Right atrium auricular region (tissue), 2 donors: Measurements from ENCODE around the gene NCKAP5. TPM values are rescaled to one million over a fixed set of nuclear protein-coding genes. Genes with fewer than 3 reads are reported as not detected.

Experiments
- DNase-seq: peaks from one replicate; pipeline ENCODE4 v3.0.0-alpha.2; 2019; ENCODE audit warnings: low spot score
- H3K27ac ChIP-seq, 2 donors: fragments of 200-600 bp; sonication (generic); 1 replicate in 1 of 2; 2 replicates in 1 of 2; pipeline ENCODE4 v1.5.1; 2016 to 2019
- H3K27me3 ChIP-seq, 2 donors: fragments of 200-600 bp; sonication (generic); one replicate each; pipeline versions ENCODE4 v1.5.1 to v1.6.0; 2017 to 2019
- H3K36me3 ChIP-seq: fragments of 200-600 bp; sonication (generic); one replicate; pipeline ENCODE4 v1.5.1; 2016
- H3K4me1 ChIP-seq, 2 donors: fragments of 200-600 bp; sonication (generic); one replicate each; pipeline versions ENCODE4 v1.5.1 to v1.6.0; 2017 to 2019
- H3K4me3 ChIP-seq, 2 donors: fragments of 200-600 bp; sonication (generic); 1 replicate in 1 of 2; 2 replicates in 1 of 2; pipeline ENCODE4 v1.5.1; 2017 to 2019; ENCODE audit warnings: mild to moderate bottlenecking in 1 of 2, moderate library complexity in 1 of 2
- H3K9me3 ChIP-seq, 2 donors: fragments of 200-600 bp; sonication (generic); one replicate each; pipeline ENCODE4 v1.5.1; 2019
- CTCF ChIP-seq, 2 donors: fragments of 200-600 bp; sonication (generic); IDR thresholded peaks; one replicate each; pipeline ENCODE4 v1.5.1; 2019; ENCODE audit warnings: antibody characterized with exemption in 2 of 2
- total RNA-seq, 2 donors: library from RNA; depleted of rRNA; stranded (reverse); fragments of >200 nt; gene quantifications; one replicate each; pipeline ENCODE4 v1.1.0, GENCODE V29; 2016

NCKAP5 gene
- total RNA-seq, 2 donors from 2014 or later = 3.6 to 5.4 TPM

DNA sequence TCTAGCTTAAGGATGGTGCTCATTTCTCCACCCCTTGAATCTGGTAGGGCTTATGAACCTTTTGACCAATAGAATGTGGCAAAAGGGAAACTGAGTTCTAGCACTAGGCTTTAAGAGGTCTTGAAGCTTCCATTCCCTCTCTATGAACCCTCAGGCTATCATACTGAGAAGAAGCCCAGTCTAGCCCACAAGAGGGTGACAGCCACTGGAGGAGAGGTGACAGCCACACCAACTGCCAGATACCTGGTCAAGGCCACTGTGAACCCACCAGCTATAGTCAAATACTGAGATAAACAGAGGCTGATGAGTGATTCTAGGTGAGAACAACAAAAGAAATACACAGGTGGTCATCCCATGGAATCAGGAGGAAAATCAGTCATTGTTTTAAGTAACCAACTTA is 37.6 kb downstream of the NCKAP5 start:
- Histone ChIP-seq H3K4me3 (no peak overlapping the region), H3K36me3 (no peaks in the 10 kb centered on the region), H3K9me3 (no peaks in the 10 kb centered on the region), H3K27me3 (no peaks in the 10 kb centered on the region), H3K4me1 (no peaks in the 10 kb centered on the region), H3K27ac (no peak overlapping the region)
- no peak for DNase-seq
- TF ChIP-seq CTCF (IDR thresholded peaks at IDR 0.05) = no peak

- Histone ChIP-seq H3K27me3 (no peaks in the 10 kb centered on the region), H3K27ac (no peak overlapping the region), H3K4me3 (no peak overlapping the region), H3K36me3 (no peaks in the 10 kb centered on the region), H3K9me3 (no peaks in the 10 kb centered on the region), H3K4me1 (no peaks in the 10 kb centered on the region)
- DNase-seq = no peak
- no peak for TF ChIP-seq CTCF (IDR thresholded peaks at IDR 0.05)
These were observed 41.5 kb downstream of the NCKAP5 start for GRCh38 chr2:133526530-133527300.

DNA sequence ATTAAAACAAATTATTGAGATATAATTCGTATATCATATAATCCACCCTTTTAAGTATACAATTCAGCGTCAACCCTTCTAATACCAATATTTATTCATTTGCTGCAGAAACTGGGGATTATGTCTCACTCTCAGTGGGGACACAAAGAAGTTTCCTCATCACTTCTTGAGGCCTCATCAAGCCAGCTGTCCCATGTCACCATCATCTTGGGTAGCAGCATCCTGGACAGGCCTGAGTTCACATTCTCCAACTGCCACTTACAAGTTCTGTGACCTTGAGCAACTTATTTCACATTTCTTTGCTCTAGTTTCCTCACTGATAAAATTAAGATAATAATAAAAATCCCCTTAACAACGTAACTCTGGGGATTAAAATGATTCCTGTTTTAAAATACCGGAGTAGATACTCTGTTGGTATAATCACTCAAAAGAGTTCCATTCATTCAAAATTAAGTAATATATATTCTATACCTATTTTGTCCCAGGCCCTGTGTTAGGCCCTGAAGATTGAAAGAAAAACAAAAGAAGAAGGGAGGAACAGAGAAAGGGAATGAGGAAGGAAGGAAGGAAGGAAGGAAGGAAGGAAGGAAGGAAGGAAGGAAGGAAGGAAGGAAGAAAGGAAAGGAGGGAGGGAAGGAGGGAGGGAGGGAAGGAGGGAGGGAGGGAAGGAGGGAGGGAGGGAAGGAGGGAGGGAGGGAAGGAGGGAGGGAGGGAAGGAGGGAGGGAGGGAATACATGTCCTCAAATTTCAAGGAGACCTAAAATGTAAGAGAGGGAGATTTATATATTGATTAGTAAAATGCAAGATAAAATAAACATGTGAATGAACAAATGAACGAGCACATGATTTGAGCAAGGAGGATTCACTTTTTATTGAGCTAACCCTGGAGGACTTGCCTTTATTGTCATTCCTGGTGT is 42.4 kb downstream of the NCKAP5 start:
- no peaks in the 10 kb centered on the region for H3K9me3 ChIP-seq
- no peaks in the 10 kb centered on the region for H3K36me3 ChIP-seq
- no peak overlapping the region for H3K4me3 ChIP-seq
- H3K27ac ChIP-seq = no peak overlapping the region
- TF ChIP-seq CTCF (IDR thresholded peaks at IDR 0.05) = no peak
- no peaks in the 10 kb centered on the region for H3K27me3 ChIP-seq
- no peaks in the 10 kb centered on the region for H3K4me1 ChIP-seq
- DNase-seq = no peak

- Histone ChIP-seq H3K27me3 (no peaks in the 10 kb centered on the region), H3K36me3 (no peaks in the 10 kb centered on the region), H3K4me3 (no peak overlapping the region), H3K27ac (no peak overlapping the region), H3K4me1 (no peaks in the 10 kb centered on the region), H3K9me3 (no peaks in the 10 kb centered on the region)
- DNase-seq = no peak
- no peak for TF ChIP-seq CTCF (IDR thresholded peaks at IDR 0.05)
These were observed 43.2 kb downstream of the NCKAP5 start for GRCh38 chr2:133525090-133525489.

GRCh38 chr2:133523406-133523805 is 44.9 kb downstream of the NCKAP5 start:
- DNase-seq = no peak
- no peaks in the 10 kb centered on the region for H3K27me3 ChIP-seq
- no peak for TF ChIP-seq CTCF (IDR thresholded peaks at IDR 0.05)
- H3K4me3 ChIP-seq = no peak overlapping the region
- no peaks in the 10 kb centered on the region for H3K9me3 ChIP-seq
- no peak overlapping the region for H3K27ac ChIP-seq
- H3K36me3 ChIP-seq = no peaks in the 10 kb centered on the region
- no peaks in the 10 kb centered on the region for H3K4me1 ChIP-seq
